SK-N-SH treated with all-trans-retinoic acid at 6 μM for 48 hours (cell line): ENCODE data around the gene CABLES1.

Experiments
- ATAC-seq: fragments of 200-7000 bp; cut with Tn5 transposase; 3 replicates; pipeline ENCODE4 v1.9.1; 2020; ENCODE audit warnings: mild to moderate bottlenecking, moderate library complexity
- ARNTL ChIP-seq: fragments of 450-650 bp; formaldehyde crosslinking; IDR thresholded peaks from 2 replicates; pipeline ENCODE4 v1.5.0; 2020; ENCODE audit warnings: low read depth, mild to moderate bottlenecking, moderate library complexity, borderline replicate concordance
- BACH2 ChIP-seq: fragments of 250-450 bp; sonication (Bioruptor Pico); IDR thresholded peaks from 2 replicates; pipeline ENCODE4 v1.9.0; 2021; ENCODE audit warnings: mild to moderate bottlenecking, borderline replicate concordance
- CSDC2 ChIP-seq: fragments of 250-450 bp; sonication (Bioruptor Pico); IDR thresholded peaks from 2 replicates; pipeline ENCODE4 v1.5.0; 2020; ENCODE audit warnings: mild to moderate bottlenecking, moderate library complexity
- ESRRG ChIP-seq: fragments of 250-450 bp; sonication (Bioruptor Pico); IDR thresholded peaks from 2 replicates; pipeline ENCODE4 v1.6.1; 2021; ENCODE audit warnings: mild to moderate bottlenecking
- GLIS3 ChIP-seq: fragments of 250-450 bp; sonication (Bioruptor Pico); IDR thresholded peaks from 2 replicates; pipeline ENCODE4 v1.5.0; 2020; ENCODE audit warnings: mild to moderate bottlenecking, moderate library complexity
- ISL1 ChIP-seq: fragments of 250-450 bp; sonication (Bioruptor Pico); IDR thresholded peaks from 2 replicates; pipeline ENCODE4 v2.1.2; 2022; ENCODE audit warnings: mild to moderate bottlenecking, moderate library complexity
- OSR1 ChIP-seq: fragments of 250-450 bp; sonication (Bioruptor Pico); IDR thresholded peaks from 2 replicates; pipeline ENCODE4 v1.8.0; 2022; ENCODE audit warnings: moderate library complexity, mild to moderate bottlenecking, inconsistent platforms
- POU6F1 ChIP-seq: fragments of 250-450 bp; sonication (Bioruptor Pico); IDR thresholded peaks from 2 replicates; pipeline ENCODE4 v1.8.0; 2021; ENCODE audit warnings: low read depth, mild to moderate bottlenecking, moderate library complexity, borderline replicate concordance
- PPARA ChIP-seq: fragments of 250-450 bp; sonication (Bioruptor Pico); IDR thresholded peaks from 2 replicates; pipeline ENCODE4 v1.5.0; 2020; ENCODE audit warnings: mild to moderate bottlenecking, borderline replicate concordance
- RARB ChIP-seq: fragments of 250-450 bp; sonication (Bioruptor Pico); IDR thresholded peaks from 2 replicates; pipeline ENCODE4 v1.8.0; 2021; ENCODE audit warnings: mild to moderate bottlenecking, moderate library complexity
- SNAI2 ChIP-seq: fragments of 250-450 bp; sonication (Bioruptor Pico); IDR thresholded peaks from 2 replicates; pipeline ENCODE4 v1.5.0; 2020; ENCODE audit warnings: mild to moderate bottlenecking, moderate library complexity
- TCF4 ChIP-seq: fragments of 250-450 bp; sonication (Bioruptor Pico); IDR thresholded peaks from 2 replicates; pipeline ENCODE4 v1.8.0; 2021; ENCODE audit warnings: mild to moderate bottlenecking, moderate library complexity, borderline replicate concordance
- ZC3H10 ChIP-seq: fragments of 250-450 bp; sonication (Bioruptor Pico); IDR thresholded peaks from 2 replicates; pipeline ENCODE4 v1.5.1; 2021; ENCODE audit warnings: mild to moderate bottlenecking, moderate library complexity
- ZFP3 ChIP-seq: fragments of 250-450 bp; sonication (Bioruptor Pico); IDR thresholded peaks from 2 replicates; pipeline ENCODE4 v1.5.0; 2020; ENCODE audit warnings: mild to moderate bottlenecking, moderate library complexity
- ZNF565 ChIP-seq: fragments of 450-650 bp; formaldehyde crosslinking; conservative IDR thresholded peaks from 2 replicates; pipeline ENCODE4 v1.5.0; 2020; ENCODE audit warnings: low read depth, mild to moderate bottlenecking, moderate library complexity
- ZNF70 ChIP-seq: fragments of 450-650 bp; formaldehyde crosslinking; IDR thresholded peaks from 2 replicates; pipeline ENCODE4 v1.5.0; 2020; ENCODE audit warnings: mild to moderate bottlenecking, moderate library complexity
- ZNF8 ChIP-seq: fragments of 450-650 bp; formaldehyde crosslinking; IDR thresholded peaks from 2 replicates; pipeline ENCODE4 v1.5.0; 2020; ENCODE audit warnings: mild to moderate bottlenecking, moderate library complexity
- TF ChIP-seq, protein P1 (sequence below): fragments of 250-450 bp; sonication (Bioruptor Pico); IDR thresholded peaks from 2 replicates; pipeline ENCODE4 v1.5.0; 2020; ENCODE audit warnings: mild to moderate bottlenecking, moderate library complexity
- TF ChIP-seq, protein P2 (sequence below): fragments of 250-450 bp; sonication (Bioruptor Pico); IDR thresholded peaks from 2 replicates; pipeline ENCODE4 v1.8.0; 2020; ENCODE audit warnings: mild to moderate bottlenecking, moderate library complexity, borderline replicate concordance

The CABLES1 gene

GRCh38 chr18:23201741-23202140, 66.5 kb downstream of the CABLES1 start:
- ATAC-seq, result no peak

GRCh38 chr18:23203891-23204432, 68.7 kb downstream of the CABLES1 start:
- no peak for ATAC-seq
- TF ChIP-seq ZFP3 (CRISPR knock-in tag) (no peak), SNAI2 (CRISPR knock-in tag) (no peak), ZNF70 (CRISPR knock-in tag) (no peak), ZNF565 (CRISPR knock-in tag) (no peak), ISL1 (CRISPR knock-in tag) (no peak), POU6F1 (CRISPR knock-in tag) (no peak), CSDC2 (CRISPR knock-in tag) (no peak), RARB (CRISPR knock-in tag) (no peak), OSR1 (CRISPR knock-in tag) (no peak), ZC3H10 (no peak)
- TF ChIP-seq, protein P1, sequence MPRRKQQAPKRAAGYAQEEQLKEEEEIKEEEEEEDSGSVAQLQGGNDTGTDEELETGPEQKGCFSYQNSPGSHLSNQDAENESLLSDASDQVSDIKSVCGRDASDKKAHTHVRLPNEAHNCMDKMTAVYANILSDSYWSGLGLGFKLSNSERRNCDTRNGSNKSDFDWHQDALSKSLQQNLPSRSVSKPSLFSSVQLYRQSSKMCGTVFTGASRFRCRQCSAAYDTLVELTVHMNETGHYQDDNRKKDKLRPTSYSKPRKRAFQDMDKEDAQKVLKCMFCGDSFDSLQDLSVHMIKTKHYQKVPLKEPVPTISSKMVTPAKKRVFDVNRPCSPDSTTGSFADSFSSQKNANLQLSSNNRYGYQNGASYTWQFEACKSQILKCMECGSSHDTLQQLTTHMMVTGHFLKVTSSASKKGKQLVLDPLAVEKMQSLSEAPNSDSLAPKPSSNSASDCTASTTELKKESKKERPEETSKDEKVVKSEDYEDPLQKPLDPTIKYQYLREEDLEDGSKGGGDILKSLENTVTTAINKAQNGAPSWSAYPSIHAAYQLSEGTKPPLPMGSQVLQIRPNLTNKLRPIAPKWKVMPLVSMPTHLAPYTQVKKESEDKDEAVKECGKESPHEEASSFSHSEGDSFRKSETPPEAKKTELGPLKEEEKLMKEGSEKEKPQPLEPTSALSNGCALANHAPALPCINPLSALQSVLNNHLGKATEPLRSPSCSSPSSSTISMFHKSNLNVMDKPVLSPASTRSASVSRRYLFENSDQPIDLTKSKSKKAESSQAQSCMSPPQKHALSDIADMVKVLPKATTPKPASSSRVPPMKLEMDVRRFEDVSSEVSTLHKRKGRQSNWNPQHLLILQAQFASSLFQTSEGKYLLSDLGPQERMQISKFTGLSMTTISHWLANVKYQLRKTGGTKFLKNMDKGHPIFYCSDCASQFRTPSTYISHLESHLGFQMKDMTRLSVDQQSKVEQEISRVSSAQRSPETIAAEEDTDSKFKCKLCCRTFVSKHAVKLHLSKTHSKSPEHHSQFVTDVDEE (CRISPR knock-in tag), result no peak

More at GRCh38 chr18:23201741-23202140, 66.5 kb downstream of the CABLES1 start:
- TF ChIP-seq PPARA (CRISPR knock-in tag), result no peak
- no peak for TF ChIP-seq ISL1 (CRISPR knock-in tag)
- no peak for TF ChIP-seq RARB (CRISPR knock-in tag)
- TF ChIP-seq ZNF565 (CRISPR knock-in tag), result no peak
- no peak for TF ChIP-seq OSR1 (CRISPR knock-in tag)
- no peak for TF ChIP-seq GLIS3 (CRISPR knock-in tag)
- TF ChIP-seq, protein P1 (CRISPR knock-in tag), result no peak
- TF ChIP-seq ZNF8, result no peak
- TF ChIP-seq SNAI2 (CRISPR knock-in tag), result no peak
- TF ChIP-seq ZNF70 (CRISPR knock-in tag), result no peak
- TF ChIP-seq ESRRG (CRISPR knock-in tag), result no peak
- no peak for TF ChIP-seq BACH2

GRCh38 chr18:23204589-23205235, 69.4 kb downstream of the CABLES1 start:
- TF ChIP-seq TCF4 (CRISPR knock-in tag), result no peak
- no peak for TF ChIP-seq PPARA (CRISPR knock-in tag)
- no peak for TF ChIP-seq ZNF565 (CRISPR knock-in tag)
- TF ChIP-seq ESRRG (CRISPR knock-in tag), result no peak
- ATAC-seq, result peak; percentile 70

DNA sequence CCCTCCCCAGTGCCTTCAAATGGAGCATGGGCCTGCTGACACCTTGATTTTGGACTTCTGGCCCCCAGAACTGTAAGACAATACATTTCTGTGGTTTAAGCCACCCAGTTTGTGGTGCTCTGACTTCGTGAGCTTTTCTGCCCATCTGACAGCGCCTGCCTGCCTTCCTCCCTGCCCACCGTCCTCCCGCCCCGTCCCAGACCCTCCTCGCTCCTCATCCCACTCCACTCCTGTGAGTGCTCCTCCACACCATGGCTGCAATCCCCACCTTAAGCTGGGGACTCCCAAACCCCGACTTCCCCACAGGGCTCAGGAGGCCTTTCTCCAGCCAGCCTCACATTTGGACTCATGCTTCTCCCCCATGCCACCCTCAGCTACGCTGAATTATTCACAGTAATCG, 70.7 kb downstream of the CABLES1 start:
- no peak for ATAC-seq
- TF ChIP-seq CSDC2 (CRISPR knock-in tag) (no peak), PPARA (CRISPR knock-in tag) (no peak), BACH2 (no peak), ZNF565 (CRISPR knock-in tag) (no peak), OSR1 (CRISPR knock-in tag) (no peak), ZFP3 (CRISPR knock-in tag) (no peak), SNAI2 (CRISPR knock-in tag) (no peak), ZNF8 (no peak), GLIS3 (CRISPR knock-in tag) (no peak), ARNTL (no peak), TCF4 (CRISPR knock-in tag) (no peak), ZNF70 (CRISPR knock-in tag) (no peak), RARB (CRISPR knock-in tag) (no peak), ESRRG (CRISPR knock-in tag) (no peak), ISL1 (CRISPR knock-in tag) (no peak)
- TF ChIP-seq, protein P2, sequence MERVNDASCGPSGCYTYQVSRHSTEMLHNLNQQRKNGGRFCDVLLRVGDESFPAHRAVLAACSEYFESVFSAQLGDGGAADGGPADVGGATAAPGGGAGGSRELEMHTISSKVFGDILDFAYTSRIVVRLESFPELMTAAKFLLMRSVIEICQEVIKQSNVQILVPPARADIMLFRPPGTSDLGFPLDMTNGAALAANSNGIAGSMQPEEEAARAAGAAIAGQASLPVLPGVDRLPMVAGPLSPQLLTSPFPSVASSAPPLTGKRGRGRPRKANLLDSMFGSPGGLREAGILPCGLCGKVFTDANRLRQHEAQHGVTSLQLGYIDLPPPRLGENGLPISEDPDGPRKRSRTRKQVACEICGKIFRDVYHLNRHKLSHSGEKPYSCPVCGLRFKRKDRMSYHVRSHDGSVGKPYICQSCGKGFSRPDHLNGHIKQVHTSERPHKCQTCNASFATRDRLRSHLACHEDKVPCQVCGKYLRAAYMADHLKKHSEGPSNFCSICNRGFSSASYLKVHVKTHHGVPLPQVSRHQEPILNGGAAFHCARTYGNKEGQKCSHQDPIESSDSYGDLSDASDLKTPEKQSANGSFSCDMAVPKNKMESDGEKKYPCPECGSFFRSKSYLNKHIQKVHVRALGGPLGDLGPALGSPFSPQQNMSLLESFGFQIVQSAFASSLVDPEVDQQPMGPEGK (CRISPR knock-in tag), result no peak
- TF ChIP-seq, protein P1 (CRISPR knock-in tag), result no peak
